A673 (cell line): ENCODE measurements around the gene HSDL1.

Experiments
- EZH2 ChIP-seq: fragments of 200-600 bp; sonication (generic); IDR thresholded peaks from 2 replicates; pipeline ENCODE4 v1.6.1; 2017; ENCODE audit warnings: borderline replicate concordance, low read depth, mild to moderate bottlenecking, mixed read lengths, antibody characterized with exemption, low read length; ENCODE audit not compliant: poor library complexity, severe bottlenecking
- TF ChIP-seq, protein P1 (sequence below): fragments of 300-800, 200-600 bp; sonication (generic); conservative IDR thresholded peaks from 2 replicates; pipeline ENCODE4 v1.5.1; 2017; ENCODE audit warnings: low read depth, mild to moderate bottlenecking, antibody characterized with exemption, low read length, moderate library complexity, mixed read lengths

GRCh38 chr16:84138824-84139627 lies 6.0 kb downstream of the HSDL1 start:
- TF ChIP-seq, protein P1, sequence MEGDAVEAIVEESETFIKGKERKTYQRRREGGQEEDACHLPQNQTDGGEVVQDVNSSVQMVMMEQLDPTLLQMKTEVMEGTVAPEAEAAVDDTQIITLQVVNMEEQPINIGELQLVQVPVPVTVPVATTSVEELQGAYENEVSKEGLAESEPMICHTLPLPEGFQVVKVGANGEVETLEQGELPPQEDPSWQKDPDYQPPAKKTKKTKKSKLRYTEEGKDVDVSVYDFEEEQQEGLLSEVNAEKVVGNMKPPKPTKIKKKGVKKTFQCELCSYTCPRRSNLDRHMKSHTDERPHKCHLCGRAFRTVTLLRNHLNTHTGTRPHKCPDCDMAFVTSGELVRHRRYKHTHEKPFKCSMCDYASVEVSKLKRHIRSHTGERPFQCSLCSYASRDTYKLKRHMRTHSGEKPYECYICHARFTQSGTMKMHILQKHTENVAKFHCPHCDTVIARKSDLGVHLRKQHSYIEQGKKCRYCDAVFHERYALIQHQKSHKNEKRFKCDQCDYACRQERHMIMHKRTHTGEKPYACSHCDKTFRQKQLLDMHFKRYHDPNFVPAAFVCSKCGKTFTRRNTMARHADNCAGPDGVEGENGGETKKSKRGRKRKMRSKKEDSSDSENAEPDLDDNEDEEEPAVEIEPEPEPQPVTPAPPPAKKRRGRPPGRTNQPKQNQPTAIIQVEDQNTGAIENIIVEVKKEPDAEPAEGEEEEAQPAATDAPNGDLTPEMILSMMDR = no peak
- TF ChIP-seq EZH2 = no peak
